Central memory CD8-positive, alpha-beta T cell (primary cell): ENCODE measurements around the gene ZNF526.

Experiments
- ATAC-seq: fragments of 150-1000 bp; cut with Tn5 transposase; replicated peaks from 2 replicates; pipeline ENCODE4 v1.10.0; 2022; ENCODE audit warnings: mild to moderate bottlenecking, moderate FRiP score, moderate number of reproducible peaks; ENCODE audit not compliant: poor library complexity, severe bottlenecking; ENCODE audit errors: extremely low read depth
- DNase-seq, 2 donors: peaks; one replicate each; pipeline ENCODE4 v3.0.0; 2021; ENCODE audit warnings: low spot score in 2 of 2
- H3K27ac Mint-ChIP-seq: one replicate; pipeline ENCODE4 v1.8.0; 2022; ENCODE audit warnings: low read depth, mild to moderate bottlenecking, moderate library complexity, mixed read lengths
- H3K27me3 Mint-ChIP-seq: one replicate; pipeline ENCODE4 v1.8.0; 2022; ENCODE audit warnings: mixed read lengths
- H3K36me3 Mint-ChIP-seq: one replicate; pipeline ENCODE4 v1.8.0; 2022; ENCODE audit warnings: mild to moderate bottlenecking, moderate library complexity, mixed read lengths; ENCODE audit not compliant: insufficient read depth
- H3K4me1 Mint-ChIP-seq: one replicate; pipeline ENCODE4 v1.8.0; 2022; ENCODE audit warnings: mixed read lengths
- H3K4me3 Mint-ChIP-seq: one replicate; pipeline ENCODE4 v1.8.0; 2022; ENCODE audit warnings: mild to moderate bottlenecking, moderate library complexity, mixed read lengths
- H3K9me3 Mint-ChIP-seq: one replicate; pipeline ENCODE4 v1.8.0; 2022; ENCODE audit warnings: mixed read lengths

Gene ZNF526

GRCh38 chr19:42246922-42247639 is 27.0 kb downstream of the ZNF526 start:
- ATAC-seq (no peak), DNase-seq (no peak)
- Mint-ChIP-seq H3K4me1 (peaks cover 26% of the 10 kb centered on the region), H3K27me3 (no peaks in the 10 kb centered on the region), H3K9me3 (no peaks in the 10 kb centered on the region), H3K4me3 (no peak overlapping the region), H3K36me3 (peaks cover 37% of the 10 kb centered on the region), H3K27ac (no peak overlapping the region)

DNA sequence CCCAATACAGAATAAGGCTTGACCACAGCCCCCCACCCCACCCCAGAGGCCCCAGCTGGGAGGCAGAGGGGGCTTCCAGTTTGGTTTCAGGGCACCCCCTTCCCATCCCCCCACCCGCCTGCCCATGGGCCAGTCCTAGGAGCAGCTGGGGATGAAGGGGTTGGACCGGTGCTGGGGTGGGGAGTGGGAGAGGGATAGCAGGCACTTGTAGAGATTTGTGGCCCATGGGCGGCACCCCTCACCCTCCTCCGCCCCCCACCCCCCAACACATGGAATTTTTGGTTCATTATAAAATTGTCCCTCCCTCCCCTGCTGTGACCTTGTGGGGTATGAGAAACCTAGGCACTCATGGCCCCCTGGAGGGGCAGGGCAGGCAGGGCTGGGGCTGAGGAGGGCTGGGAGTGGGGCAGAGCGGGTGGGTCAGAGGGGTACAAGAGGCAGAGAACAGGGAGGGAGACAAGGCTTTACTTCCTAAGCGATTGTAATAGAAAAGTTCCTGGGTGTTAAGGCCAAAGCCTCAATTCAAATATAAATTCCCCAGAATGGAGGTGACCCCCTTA is 27.6 kb downstream of the ZNF526 start:
- no peak for ATAC-seq
- Mint-ChIP-seq H3K27ac (no peak overlapping the region), H3K36me3 (peaks cover 37% of the 10 kb centered on the region), H3K9me3 (no peaks in the 10 kb centered on the region), H3K4me1 (peaks cover 31% of the 10 kb centered on the region), H3K4me3 (no peak overlapping the region), H3K27me3 (no peaks in the 10 kb centered on the region)
- DNase-seq, result no peak

DNA sequence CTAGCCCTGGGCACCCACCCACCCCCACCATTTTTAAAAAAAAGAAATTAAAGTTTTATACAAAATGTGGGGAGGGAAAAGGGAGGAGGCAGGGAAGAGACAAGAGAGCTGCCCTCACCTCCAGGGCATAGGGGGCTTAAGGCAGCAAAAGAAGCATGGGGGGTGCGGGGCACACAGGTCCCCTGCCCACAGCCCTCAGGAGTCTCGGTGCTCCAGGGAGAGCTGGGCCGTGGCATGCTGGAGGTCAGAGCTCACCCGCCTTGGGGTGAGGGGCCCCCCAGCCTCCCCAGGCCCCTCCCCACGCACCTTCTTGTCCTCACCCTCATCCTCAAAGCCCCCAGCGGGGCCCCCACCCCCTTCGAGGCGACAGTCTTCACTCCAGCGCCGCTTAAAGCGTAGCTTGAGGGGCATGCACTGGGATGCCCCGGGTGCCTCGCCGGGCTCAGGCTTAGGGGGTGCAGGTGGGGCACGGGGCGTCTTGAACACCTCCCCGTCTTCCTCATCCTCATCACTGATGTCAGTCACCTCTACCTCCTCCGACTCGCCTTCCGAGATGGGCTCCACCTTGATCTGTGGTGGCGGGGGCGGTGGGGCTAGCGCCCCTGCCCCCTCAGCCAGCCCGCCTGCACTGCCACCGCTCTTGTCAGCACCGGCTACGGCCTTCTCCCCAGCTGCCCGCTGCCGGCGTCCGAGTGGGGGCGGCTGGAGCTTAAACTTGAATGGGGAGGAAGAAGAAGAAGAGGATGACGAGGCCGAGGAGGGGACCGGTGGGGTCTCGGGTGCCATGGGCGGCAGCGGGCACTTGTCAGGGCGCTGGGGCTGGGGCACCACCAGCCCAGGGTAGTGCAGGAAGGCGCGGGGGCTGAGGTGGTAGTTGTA is 28.4 kb downstream of the ZNF526 start:
- H3K4me1 Mint-ChIP-seq, result peaks cover 31% of the 10 kb centered on the region
- H3K36me3 Mint-ChIP-seq, result peaks cover 36% of the 10 kb centered on the region
- no peaks in the 10 kb centered on the region for H3K27me3 Mint-ChIP-seq
- ATAC-seq (no peak), DNase-seq (no peak)
- H3K27ac Mint-ChIP-seq, result peak overlapping the region; percentile 16
- no peak overlapping the region for H3K4me3 Mint-ChIP-seq
- no peaks in the 10 kb centered on the region for H3K9me3 Mint-ChIP-seq

GRCh38 chr19:42249149-42249750 is 29.1 kb downstream of the ZNF526 start:
- no peaks in the 10 kb centered on the region for H3K9me3 Mint-ChIP-seq
- peaks cover 35% of the 10 kb centered on the region for H3K36me3 Mint-ChIP-seq
- H3K27me3 Mint-ChIP-seq, result no peaks in the 10 kb centered on the region
- DNase-seq (no peak), ATAC-seq (no peak)
- peak overlapping the region; percentile 16 for H3K27ac Mint-ChIP-seq
- no peak overlapping the region for H3K4me3 Mint-ChIP-seq
- H3K4me1 Mint-ChIP-seq, result peaks cover 28% of the 10 kb centered on the region

DNA sequence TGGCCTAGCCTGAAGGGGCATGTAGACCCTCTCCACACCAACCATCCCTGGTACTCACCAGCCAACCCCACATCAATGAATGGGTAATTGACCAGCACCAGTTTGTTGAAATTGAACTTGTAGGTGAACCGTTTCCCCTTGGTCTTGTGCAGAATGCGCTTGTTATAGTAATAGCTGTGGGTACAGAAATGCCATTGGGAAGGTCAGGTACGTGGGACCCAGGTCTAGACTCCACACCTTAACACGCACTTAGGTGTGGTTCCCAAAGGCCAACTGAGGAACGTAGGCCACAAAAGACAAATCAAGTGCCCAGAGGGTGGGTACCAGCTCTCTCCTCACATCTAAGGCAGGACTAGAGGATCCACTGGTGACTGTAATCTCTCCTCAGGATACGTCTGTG is 29.7 kb downstream of the ZNF526 start:
- ATAC-seq (no peak), DNase-seq (no peak)
- H3K4me3 Mint-ChIP-seq, result peak overlapping the region; percentile 41
- H3K4me1 Mint-ChIP-seq, result peaks cover 23% of the 10 kb centered on the region
- no peak overlapping the region for H3K27ac Mint-ChIP-seq
- H3K9me3 Mint-ChIP-seq, result no peaks in the 10 kb centered on the region
- H3K36me3 Mint-ChIP-seq, result peaks cover 33% of the 10 kb centered on the region
- no peaks in the 10 kb centered on the region for H3K27me3 Mint-ChIP-seq

GRCh38 chr19:42250183-42250665 is 30.1 kb downstream of the ZNF526 start:
- Mint-ChIP-seq H3K36me3 (peaks cover 36% of the 10 kb centered on the region), H3K4me3 (peak overlapping the region; percentile 41)
- ATAC-seq, result no peak

DNA sequence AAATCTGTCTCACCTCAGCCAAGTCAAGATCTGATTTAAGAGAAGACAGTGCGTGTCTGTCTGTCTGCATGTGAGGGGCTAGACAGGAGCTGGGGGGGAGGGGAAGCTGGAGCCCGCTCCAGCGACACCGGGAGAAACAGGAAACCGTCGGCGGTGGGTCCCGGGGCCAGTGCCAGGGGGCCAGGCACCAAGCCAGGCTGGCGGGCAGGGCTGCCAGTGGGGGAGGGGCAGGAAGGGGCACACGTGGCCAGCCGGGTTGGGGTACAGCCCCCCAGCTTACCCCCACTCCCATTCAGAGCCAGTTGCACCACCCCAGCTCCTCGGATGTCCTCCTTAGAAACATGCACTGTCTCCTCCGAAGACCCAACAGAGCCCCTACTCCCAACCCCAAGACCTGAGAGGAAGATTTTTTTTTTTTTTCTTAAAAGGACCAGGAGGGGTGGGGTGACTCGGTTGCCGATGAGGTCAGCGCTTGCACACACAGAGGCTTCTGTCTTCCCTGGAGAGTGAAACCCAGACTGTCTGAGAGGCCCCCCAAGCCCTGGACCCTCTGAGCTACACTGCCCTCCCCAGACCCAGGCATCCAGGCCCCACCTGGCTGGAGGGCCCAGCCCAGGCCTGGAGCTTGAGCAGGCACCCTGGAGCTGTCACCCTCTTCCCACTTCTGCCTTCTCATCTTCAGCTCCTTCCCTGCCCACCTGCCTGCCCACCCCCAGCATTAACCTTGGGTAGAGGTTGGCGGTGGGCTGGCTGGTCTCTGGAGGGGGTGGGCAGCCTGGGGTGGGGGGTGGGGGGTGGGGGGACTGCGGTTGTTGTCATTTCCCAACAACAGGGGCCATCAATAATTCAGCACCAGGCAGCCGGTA is 30.8 kb downstream of the ZNF526 start:
- no peaks in the 10 kb centered on the region for H3K27me3 Mint-ChIP-seq
- peaks cover 36% of the 10 kb centered on the region for H3K36me3 Mint-ChIP-seq
- no peak for ATAC-seq
- peak overlapping the region; percentile 25 for H3K4me3 Mint-ChIP-seq
- no peak overlapping the region for H3K27ac Mint-ChIP-seq
- H3K4me1 Mint-ChIP-seq, result peaks cover 22% of the 10 kb centered on the region
- H3K9me3 Mint-ChIP-seq, result no peaks in the 10 kb centered on the region
- DNase-seq, result no peak

More at GRCh38 chr19:42250183-42250665, 30.1 kb downstream of the ZNF526 start:
- H3K9me3 Mint-ChIP-seq, result no peaks in the 10 kb centered on the region
- H3K4me1 Mint-ChIP-seq, result peaks cover 19% of the 10 kb centered on the region
- no peak for DNase-seq
- H3K27me3 Mint-ChIP-seq, result no peaks in the 10 kb centered on the region
- no peak overlapping the region for H3K27ac Mint-ChIP-seq

- Mint-ChIP-seq H3K36me3 (peaks cover 33% of the 10 kb centered on the region), H3K27me3 (no peaks in the 10 kb centered on the region), H3K4me1 (peaks cover 25% of the 10 kb centered on the region), H3K27ac (peak overlapping the region; percentile 92), H3K9me3 (no peaks in the 10 kb centered on the region), H3K4me3 (peak overlapping the region; percentile 87)
- no peak for DNase-seq
- ATAC-seq, result no peak
These were observed 31.7 kb downstream of the ZNF526 start for GRCh38 chr19:42251572-42252358.

- Mint-ChIP-seq H3K4me3 (peak overlapping the region; percentile 87), H3K27me3 (no peaks in the 10 kb centered on the region), H3K36me3 (peaks cover 33% of the 10 kb centered on the region), H3K27ac (peak overlapping the region; percentile 92), H3K4me1 (peaks cover 25% of the 10 kb centered on the region), H3K9me3 (no peaks in the 10 kb centered on the region)
- DNase-seq (no peak), ATAC-seq (no peak)
These were observed 32.5 kb downstream of the ZNF526 start for GRCh38 chr19:42252365-42253244.

DNA sequence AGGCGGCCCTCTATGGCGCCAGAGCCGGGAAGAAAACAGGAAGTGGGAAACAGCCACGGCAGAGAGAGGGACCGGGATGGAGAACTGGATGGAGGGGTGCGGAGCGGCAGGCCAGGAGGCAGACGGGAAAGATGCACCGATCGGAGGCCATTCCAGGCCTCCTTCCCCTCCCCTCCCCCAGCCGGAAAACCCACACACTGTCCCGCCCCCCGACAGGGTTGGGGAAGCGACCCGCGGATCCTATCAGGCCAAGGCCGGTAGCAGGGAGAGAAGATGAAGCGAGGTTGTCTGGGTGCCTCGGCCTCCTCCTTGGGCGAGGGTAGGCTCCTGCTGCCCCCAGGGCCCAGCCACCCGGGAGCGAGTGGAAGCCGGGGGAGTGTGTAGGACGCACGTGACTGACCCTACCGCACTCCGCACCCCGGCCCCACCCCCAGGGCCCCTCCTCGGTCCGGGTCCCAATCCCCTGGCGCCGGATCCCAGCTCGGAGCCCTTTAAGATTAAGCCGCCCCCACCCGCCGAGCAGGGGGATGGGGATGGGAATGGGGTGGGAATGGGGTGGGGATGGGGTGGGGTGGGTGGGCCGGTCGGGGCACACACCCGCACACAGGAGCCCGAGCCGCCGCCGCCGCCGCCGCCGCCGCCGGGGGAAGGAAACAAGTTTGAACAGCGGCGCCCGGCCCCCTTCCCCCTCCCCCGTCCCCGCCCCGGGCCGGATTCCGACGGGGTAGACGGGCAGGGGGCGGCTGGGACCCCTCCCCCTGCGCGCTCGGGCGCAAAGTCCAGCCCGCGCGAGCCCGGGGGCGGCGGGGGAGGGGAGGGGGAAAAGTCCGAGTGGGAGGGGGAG is 33.4 kb downstream of the ZNF526 start:
- Mint-ChIP-seq H3K27ac (peak overlapping the region; percentile 92), H3K27me3 (no peaks in the 10 kb centered on the region), H3K9me3 (no peaks in the 10 kb centered on the region), H3K36me3 (peaks cover 33% of the 10 kb centered on the region), H3K4me3 (peak overlapping the region; percentile 87), H3K4me1 (peaks cover 25% of the 10 kb centered on the region)
- peak in 1 of 2 donors; percentile 32 for DNase-seq
- peak; percentile 15 for ATAC-seq
